Vagina (tissue), 2 donors: ENCODE results near the gene CYP19A1. TPM values are rescaled to one million over a fixed set of nuclear protein-coding genes. Genes with fewer than 3 reads are reported as not detected.

Experiments used
- DNase-seq, 2 donors: peaks; one replicate each; pipeline ENCODE4 v3.0.0-alpha.2; 2017; ENCODE audit errors: extremely low spot score in 2 of 2
- H3K27ac ChIP-seq: fragments of 200-600 bp; sonication (generic); one replicate; pipeline ENCODE4 v1.5.1; 2019
- H3K27me3 ChIP-seq: fragments of 200-600 bp; sonication (generic); one replicate; pipeline ENCODE4 v1.5.1; 2019
- H3K36me3 ChIP-seq, 2 donors: fragments of 200-600 bp; sonication (generic); one replicate each; pipeline ENCODE4 v1.5.1; 2017 to 2019
- H3K4me1 ChIP-seq: fragments of 200-600 bp; sonication (generic); one replicate; pipeline ENCODE4 v1.5.1; 2019
- H3K4me3 ChIP-seq, 2 donors: fragments of 200-600 bp; sonication (generic); 1 replicate in 1 of 2; 2 replicates in 1 of 2; pipeline ENCODE4 v1.5.1; 2016 to 2019
- H3K9me3 ChIP-seq: fragments of 200-600 bp; sonication (generic); one replicate; pipeline ENCODE4 v1.5.1; 2019
- CTCF ChIP-seq, 3 experiments: fragments of 450-650 bp in 2 of 3; fragments of 200-600 bp in 1 of 3; sonication (generic) in 1 of 3; IDR thresholded peaks; one replicate each; pipeline ENCODE4 v1.5.1; 2017 to 2019; ENCODE audit warnings: antibody characterized with exemption in 3 of 3, mild to moderate bottlenecking in 2 of 3, moderate library complexity in 2 of 3
- POLR2A ChIP-seq, 2 donors: fragments of 450-650 bp; IDR thresholded peaks; one replicate each; pipeline ENCODE4 v1.6.1; 2017; ENCODE audit warnings: antibody characterized with exemption in 2 of 2, mild to moderate bottlenecking in 2 of 2, moderate library complexity in 2 of 2
- POLR2AphosphoS5 ChIP-seq, 2 donors: sonication (generic); formaldehyde crosslinking; IDR thresholded peaks; one replicate each; pipeline ENCODE4 v1.9.0; 2017; ENCODE audit warnings: antibody characterized with exemption in 2 of 2, mild to moderate bottlenecking in 2 of 2, low read depth in 1 of 2; ENCODE audit not compliant: insufficient read depth in 1 of 2
- intact Hi-C: fragments of 100-400 bp; cut with DNase I; formaldehyde crosslinking; loops from one replicate; pipeline ENCODE4 v1.15.1; 2023
- total RNA-seq: library from RNA; depleted of rRNA; stranded (reverse); fragments of >200 nt; gene quantifications from one replicate; pipeline ENCODE4 v1.2.3, GENCODE V29; 2016

Gene CYP19A1
- total RNA-seq, 1 donor from 2014 or later = 8.8 TPM

GRCh38 chr15:51335087-51335486, 3.3 kb downstream of the CYP19A1 start:
- H3K9me3 ChIP-seq = no peaks in the 10 kb centered on the region
- H3K27ac ChIP-seq = no peak overlapping the region
- H3K4me1 ChIP-seq = no peaks in the 10 kb centered on the region
- intact Hi-C loops = no loop called here
- H3K36me3 ChIP-seq = no peaks in the 10 kb centered on the region
- TF ChIP-seq POLR2AphosphoS5 (IDR thresholded peaks at IDR 0.05; ENCODE audit: insufficient read depth in 1 of 2, low read depth in 1 of 2) (no peak), POLR2A (IDR thresholded peaks at IDR 0.05) (no peak), CTCF (IDR thresholded peaks at IDR 0.05) (no peak)
- no peak for DNase-seq
- no peak overlapping the region for H3K4me3 ChIP-seq
- H3K27me3 ChIP-seq = no peaks in the 10 kb centered on the region

- Histone ChIP-seq H3K27me3 (no peaks in the 10 kb centered on the region), H3K4me3 (no peak overlapping the region), H3K9me3 (no peaks in the 10 kb centered on the region), H3K4me1 (no peaks in the 10 kb centered on the region), H3K27ac (no peak overlapping the region), H3K36me3 (no peaks in the 10 kb centered on the region)
- TF ChIP-seq POLR2AphosphoS5 (IDR thresholded peaks at IDR 0.05; ENCODE audit: insufficient read depth in 1 of 2, low read depth in 1 of 2) (no peak), CTCF (IDR thresholded peaks at IDR 0.05) (no peak), POLR2A (IDR thresholded peaks at IDR 0.05) (no peak)
- no peak for DNase-seq
- intact Hi-C loops = no loop called here
Measured at GRCh38 chr15:51334011-51334451, 4.4 kb downstream of the CYP19A1 start.

GRCh38 chr15:51333571-51333970, 4.8 kb downstream of the CYP19A1 start:
- DNase-seq = no peak
- Histone ChIP-seq H3K27ac (no peak overlapping the region), H3K27me3 (no peaks in the 10 kb centered on the region), H3K36me3 (no peaks in the 10 kb centered on the region), H3K4me1 (no peaks in the 10 kb centered on the region), H3K4me3 (no peak overlapping the region), H3K9me3 (no peaks in the 10 kb centered on the region)
- intact Hi-C loops = no loop called here
- TF ChIP-seq CTCF (IDR thresholded peaks at IDR 0.05) = no peak
- TF ChIP-seq POLR2A (IDR thresholded peaks at IDR 0.05) = no peak
- no peak for TF ChIP-seq POLR2AphosphoS5 (IDR thresholded peaks at IDR 0.05; ENCODE audit: insufficient read depth in 1 of 2, low read depth in 1 of 2)

GRCh38 chr15:51332206-51333147, 5.9 kb downstream of the CYP19A1 start:
- Histone ChIP-seq H3K27me3 (no peaks in the 10 kb centered on the region), H3K36me3 (no peaks in the 10 kb centered on the region), H3K4me1 (no peaks in the 10 kb centered on the region), H3K9me3 (no peaks in the 10 kb centered on the region), H3K4me3 (no peak overlapping the region), H3K27ac (no peak overlapping the region)
- TF ChIP-seq POLR2A (IDR thresholded peaks at IDR 0.05) (no peak), CTCF (IDR thresholded peaks at IDR 0.05) (no peak), POLR2AphosphoS5 (IDR thresholded peaks at IDR 0.05; ENCODE audit: insufficient read depth in 1 of 2, low read depth in 1 of 2) (no peak)
- DNase-seq = no peak
- intact Hi-C loops = no loop called here

GRCh38 chr15:51331141-51331540, 7.3 kb downstream of the CYP19A1 start:
- no peak overlapping the region for H3K27ac ChIP-seq
- H3K36me3 ChIP-seq = no peaks in the 10 kb centered on the region
- intact Hi-C loops = no loop called here
- no peak for TF ChIP-seq CTCF (IDR thresholded peaks at IDR 0.05)
- TF ChIP-seq POLR2A (IDR thresholded peaks at IDR 0.05) = no peak
- no peak for TF ChIP-seq POLR2AphosphoS5 (IDR thresholded peaks at IDR 0.05; ENCODE audit: insufficient read depth in 1 of 2, low read depth in 1 of 2)
- H3K9me3 ChIP-seq = no peaks in the 10 kb centered on the region
- H3K4me1 ChIP-seq = no peaks in the 10 kb centered on the region
- no peak overlapping the region for H3K4me3 ChIP-seq
- no peak for DNase-seq
- no peaks in the 10 kb centered on the region for H3K27me3 ChIP-seq
